HG02938 (cell line): ENCODE data around the gene THSD7A.
A peak's percentile ranks its signal among the peaks of the same experiment; 100 is the strongest.

ENCODE experiments used
- ATAC-seq: cut with Tn5 transposase; IDR thresholded peaks from one replicate; pipeline ENCODE4 v1.9.1; 2021; ENCODE audit warnings: mild to moderate bottlenecking, moderate library complexity; ENCODE audit not compliant: unreplicated experiment

THSD7A gene

GRCh38 chr7:11648101-11648500 is 183.9 kb downstream of the THSD7A start:
- ATAC-seq: no peak

- no peak for ATAC-seq
These were observed 189.2 kb downstream of the THSD7A start for GRCh38 chr7:11642841-11643240.

- no peak for ATAC-seq
These were observed 189.7 kb downstream of the THSD7A start for GRCh38 chr7:11642276-11642675.

GRCh38 chr7:11638011-11638774 is 193.8 kb downstream of the THSD7A start:
- no peak for ATAC-seq

- no peak for ATAC-seq
These were observed 195.7 kb downstream of the THSD7A start for GRCh38 chr7:11636274-11636673.

- ATAC-seq: no peak
These were observed 198.7 kb downstream of the THSD7A start for GRCh38 chr7:11633310-11633709.

- ATAC-seq: no peak
These were observed 201.6 kb downstream of the THSD7A start for GRCh38 chr7:11630355-11630754.

- no peak for ATAC-seq
These were observed 206.3 kb downstream of the THSD7A start for GRCh38 chr7:11625669-11626068.

- no peak for ATAC-seq
These were observed 208.8 kb downstream of the THSD7A start for GRCh38 chr7:11623093-11623678.

- ATAC-seq: no peak
These were observed 211.4 kb downstream of the THSD7A start for GRCh38 chr7:11620406-11621253.

- ATAC-seq: no peak
These were observed 215.5 kb downstream of the THSD7A start for GRCh38 chr7:11616466-11616865.

- no peak for ATAC-seq
These were observed 216.8 kb downstream of the THSD7A start for GRCh38 chr7:11615174-11615573.

- ATAC-seq: peak; percentile 96
These were observed 218.6 kb downstream of the THSD7A start for GRCh38 chr7:11613292-11613930.

- ATAC-seq: no peak
These were observed 219.3 kb downstream of the THSD7A start for GRCh38 chr7:11612737-11613136.

- ATAC-seq: no peak
These were observed 222.8 kb downstream of the THSD7A start for GRCh38 chr7:11609096-11609670.

- ATAC-seq: no peak
These were observed 224.3 kb downstream of the THSD7A start for GRCh38 chr7:11607686-11608085.

GRCh38 chr7:11605749-11606148 is 226.2 kb downstream of the THSD7A start:
- no peak for ATAC-seq

- no peak for ATAC-seq
These were observed 227.5 kb downstream of the THSD7A start for GRCh38 chr7:11604505-11604904.

GRCh38 chr7:11601761-11602160 is 230.2 kb downstream of the THSD7A start:
- ATAC-seq: no peak

GRCh38 chr7:11593322-11593721 is 238.7 kb downstream of the THSD7A start:
- ATAC-seq: no peak

GRCh38 chr7:11592699-11593098 is 239.3 kb downstream of the THSD7A start:
- no peak for ATAC-seq
